WTC11 (cell line): ENCODE data around the gene PTPRS. TPM values are rescaled to one million over a fixed set of nuclear protein-coding genes. Genes with fewer than 3 reads are reported as not detected.

Experiments
- ATAC-seq: fragments of 200-7000 bp; cut with Tn5 transposase; 2 replicates; pipeline ENCODE4 v1.10.0; 2021; ENCODE audit warnings: mild to moderate bottlenecking, moderate library complexity
- CTCF ChIA-PET: fragments of 300-600 bp; sonication (Branson Sonifier 250); formaldehyde crosslinking; loops from one replicate; lab custom pipeline; 2021; ENCODE audit warnings: antibody characterized with exemption; lab: Charles Lee
- POLR2A ChIA-PET: fragments of 350-600 bp; sonication (Branson Sonifier 250); formaldehyde crosslinking; loops from one replicate; lab custom pipeline; 2021; ENCODE audit warnings: antibody characterized with exemption; lab: Charles Lee
- DNase-seq: peaks from one replicate; pipeline ENCODE4 v3.0.0; 2021; ENCODE audit warnings: low spot score
- H3K27ac Mint-ChIP-seq: 2 replicates; pipeline ENCODE4 v1.8.0; 2021; ENCODE audit warnings: mixed read lengths
- H3K27me3 Mint-ChIP-seq: 2 replicates; pipeline ENCODE4 v1.8.0; 2021; ENCODE audit warnings: low read depth, mild to moderate bottlenecking, moderate library complexity, mixed read lengths
- H3K36me3 Mint-ChIP-seq: 2 replicates; pipeline ENCODE4 v1.8.0; 2021; ENCODE audit warnings: mixed read lengths
- H3K4me1 Mint-ChIP-seq: 2 replicates; pipeline ENCODE4 v1.8.0; 2022; ENCODE audit warnings: mixed read lengths
- H3K4me3 Mint-ChIP-seq: 2 replicates; pipeline ENCODE4 v1.8.0; 2021; ENCODE audit warnings: mild to moderate bottlenecking, moderate library complexity, mixed read lengths
- H3K9me3 Mint-ChIP-seq: 2 replicates; pipeline ENCODE4 v1.8.0; 2021; ENCODE audit warnings: mixed read lengths
- ARID4B ChIP-seq: sonication (generic); formaldehyde crosslinking; IDR thresholded peaks from 2 replicates; pipeline ENCODE4 v1.8.0; 2023; ENCODE audit warnings: missing genetic modification reagents, mild to moderate bottlenecking, borderline replicate concordance
- CDX4 ChIP-seq: fragments of 250-450 bp; sonication (Bioruptor Pico); IDR thresholded peaks from 2 replicates; pipeline ENCODE4 v1.9.0; 2021; ENCODE audit warnings: moderate library complexity, mild to moderate bottlenecking, inconsistent platforms, borderline replicate concordance
- E2F5 ChIP-seq: sonication (generic); formaldehyde crosslinking; IDR thresholded peaks from 2 replicates; pipeline ENCODE4 v1.8.1; 2022; ENCODE audit warnings: mild to moderate bottlenecking, moderate library complexity, missing genetic modification reagents
- ELF4 ChIP-seq: sonication (generic); formaldehyde crosslinking; IDR thresholded peaks from 2 replicates; pipeline ENCODE4 v1.8.1; 2022; ENCODE audit warnings: low read depth, mild to moderate bottlenecking, moderate library complexity, missing genetic modification reagents
- GTF2I ChIP-seq: fragments of 250-450 bp; sonication (Bioruptor Pico); conservative IDR thresholded peaks from 2 replicates; pipeline ENCODE4 v1.4.0; 2021; ENCODE audit warnings: mild to moderate bottlenecking
- IRF2 ChIP-seq: sonication (generic); formaldehyde crosslinking; IDR thresholded peaks from 2 replicates; pipeline ENCODE4 v1.8.0; 2022; ENCODE audit warnings: low read depth, missing genetic modification reagents, borderline replicate concordance
- NFE2L1 ChIP-seq: sonication (generic); formaldehyde crosslinking; IDR thresholded peaks from 2 replicates; pipeline ENCODE4 v1.8.1; 2023; ENCODE audit warnings: missing genetic modification reagents
- ZBTB21 ChIP-seq: sonication (generic); formaldehyde crosslinking; IDR thresholded peaks from 2 replicates; pipeline ENCODE4 v1.8.1; 2023; ENCODE audit warnings: mild to moderate bottlenecking, missing genetic modification reagents, borderline replicate concordance
- ZBTB43 ChIP-seq: sonication (generic); formaldehyde crosslinking; IDR thresholded peaks from 2 replicates; pipeline ENCODE4 v1.8.1; 2023; ENCODE audit warnings: mild to moderate bottlenecking, missing genetic modification reagents
- ZNF121 ChIP-seq: sonication (generic); formaldehyde crosslinking; IDR thresholded peaks from 2 replicates; pipeline ENCODE4 v1.8.0; 2023; ENCODE audit warnings: missing genetic modification reagents
- ZNF138 ChIP-seq: sonication (generic); formaldehyde crosslinking; conservative IDR thresholded peaks from 2 replicates; pipeline ENCODE4 v1.8.1; 2022; ENCODE audit warnings: mild to moderate bottlenecking, moderate library complexity, missing genetic modification reagents
- ZNF263 ChIP-seq: sonication (generic); formaldehyde crosslinking; IDR thresholded peaks from 2 replicates; pipeline ENCODE4 v1.8.1; 2022; ENCODE audit warnings: low read depth, mild to moderate bottlenecking, moderate library complexity, missing genetic modification reagents
- total RNA-seq: library from RNA; stranded (reverse); gene quantifications from 3 replicates; pipeline ENCODE4 v1.2.3, GENCODE V29; 2021

Gene PTPRS
- total RNA-seq, 1 experiment from 2014 or later = 201 TPM

GRCh38 chr19:5313307-5313706, 27.3 kb downstream of the PTPRS start (continued):
- TF ChIP-seq E2F5 (CRISPR knock-in tag) (no peak), CDX4 (no peak), ZBTB21 (CRISPR knock-in tag) (no peak), NFE2L1 (no peak), ZNF138 (no peak), IRF2 (CRISPR knock-in tag) (no peak), ELF4 (no peak), ZBTB43 (CRISPR knock-in tag) (no peak)

GRCh38 chr19:5312058-5312457, 28.6 kb downstream of the PTPRS start:
- H3K27ac Mint-ChIP-seq = no peak overlapping the region
- no peak overlapping the region for H3K4me3 Mint-ChIP-seq
- peaks cover 13% of the 10 kb centered on the region for H3K4me1 Mint-ChIP-seq
- peaks cover 3% of the 10 kb centered on the region for H3K9me3 Mint-ChIP-seq
- POLR2A ChIA-PET = no interaction called here
- CTCF ChIA-PET = interaction anchor here (0.6 kb wide), 1 partner anchor 15 kb away, joined by 3 read pairs; no protein-coding TSS in a partner anchor
- ATAC-seq (no peak), DNase-seq (no peak)
- TF ChIP-seq ZNF263 (CRISPR knock-in tag) (no peak), GTF2I (CRISPR knock-in tag) (peak; percentile 82)
- peaks cover 2% of the 10 kb centered on the region for H3K36me3 Mint-ChIP-seq
- H3K27me3 Mint-ChIP-seq = no peaks in the 10 kb centered on the region

- H3K4me3 Mint-ChIP-seq = no peak overlapping the region
- H3K4me1 Mint-ChIP-seq = peaks cover 20% of the 10 kb centered on the region
- peak overlapping the region; percentile 38; the same call in 1 of the 2 replicates for H3K27ac Mint-ChIP-seq
- no peaks in the 10 kb centered on the region for H3K27me3 Mint-ChIP-seq
- ChIA-PET CTCF (no interaction called here), POLR2A (interaction anchor here (1.1 kb wide), 1 partner anchor 17 kb away, joined by 3 read pairs; no protein-coding TSS in a partner anchor)
- peaks cover 3% of the 10 kb centered on the region for H3K9me3 Mint-ChIP-seq
- DNase-seq = peak; percentile 29
- ATAC-seq = peak; percentile 81
- TF ChIP-seq GTF2I (CRISPR knock-in tag) (peak; percentile 91), ZNF121 (CRISPR knock-in tag) (0 out of 2 replicates have a peak, but pooled peaks have one; percentile 45), ARID4B (CRISPR knock-in tag) (no peak), ZBTB21 (CRISPR knock-in tag) (no peak)
- peaks cover 2% of the 10 kb centered on the region for H3K36me3 Mint-ChIP-seq
Observed at GRCh38 chr19:5309438-5310204, 31.0 kb downstream of the PTPRS start.
